SK-N-SH (cell line): ENCODE data around the gene DNAJB4. TPM values are rescaled to one million over a fixed set of nuclear protein-coding genes. Genes with fewer than 3 reads are reported as not detected.
A peak's percentile ranks its signal among the peaks of the same experiment; 100 is the strongest.

Source experiments
- EP300 ChIP-seq, 2 experiments: IDR thresholded peaks; 2 replicates each; pipeline versions ENCODE4 v1.4.0 to v1.6.1; 2012; ENCODE audit warnings: borderline replicate concordance in 1 of 2, low read depth in 1 of 2, low read length in 1 of 2
- EZH2phosphoT487 ChIP-seq: fragments of 200-600 bp; sonication (generic); IDR thresholded peaks from 2 replicates; pipeline ENCODE4 v1.6.1; 2017; ENCODE audit warnings: low read depth, mixed run types, mild to moderate bottlenecking, antibody characterized with exemption, moderate library complexity, borderline replicate concordance
- FOSL2 ChIP-seq: IDR thresholded peaks from 2 replicates; pipeline ENCODE4 v1.4.0; 2012; ENCODE audit warnings: low read depth, mild to moderate bottlenecking, moderate library complexity, borderline replicate concordance
- FOXJ3 ChIP-seq: sonication (generic); formaldehyde crosslinking; IDR thresholded peaks from 2 replicates; pipeline ENCODE4 v1.5.1; 2020; ENCODE audit warnings: mild to moderate bottlenecking, missing genetic modification reagents
- FOXM1 ChIP-seq: IDR thresholded peaks from 2 replicates; pipeline ENCODE4 v1.4.0; 2012; ENCODE audit warnings: low read depth, mild to moderate bottlenecking
- GABPA ChIP-seq: IDR thresholded peaks from 2 replicates; pipeline ENCODE4 v1.4.0; 2012; ENCODE audit warnings: low read depth, mild to moderate bottlenecking
- MXI1 ChIP-seq: IDR thresholded peaks from 2 replicates; pipeline ENCODE4 v1.6.1; 2012; ENCODE audit warnings: mild to moderate bottlenecking, low read depth, low read length, improper control_type of control experiment
- NFIC ChIP-seq: IDR thresholded peaks from 2 replicates; pipeline ENCODE4 v1.4.0; 2012; ENCODE audit warnings: borderline replicate concordance
- POLR2AphosphoS5 ChIP-seq: IDR thresholded peaks from 2 replicates; pipeline ENCODE4 v1.6.1; 2012; ENCODE audit warnings: low read depth, low read length
- SMC3 ChIP-seq: IDR thresholded peaks from 2 replicates; pipeline ENCODE4 v1.6.1; 2012; ENCODE audit warnings: low read depth, low read length, improper control_type of control experiment
- TEAD4 ChIP-seq: IDR thresholded peaks from 2 replicates; pipeline ENCODE4 v1.4.0; 2012; ENCODE audit warnings: mild to moderate bottlenecking, borderline replicate concordance; ENCODE audit not compliant: insufficient read depth
- YY1 ChIP-seq: IDR thresholded peaks from 2 replicates; pipeline ENCODE4 v1.4.0; 2012; ENCODE audit warnings: low read depth, mild to moderate bottlenecking
- polyA plus RNA-seq, 3 experiments: library from polyadenylated mRNA; depleted of rRNA; stranded (reverse); fragments of >200 nt; gene quantifications; 2 replicates each; pipeline ENCODE4 v1.2.3, GENCODE V29; 2012
- TF ChIP-seq, protein P1 (sequence below): fragments of 150-350 bp; IDR thresholded peaks from 2 replicates; pipeline ENCODE4 v1.6.1; 2016; ENCODE audit warnings: mild to moderate bottlenecking, low read depth, low read length
- TF ChIP-seq, protein P2 (sequence below): fragments of 200-600 bp; sonication (generic); IDR thresholded peaks from 2 replicates; pipeline ENCODE4 v1.6.1; 2017; ENCODE audit warnings: antibody characterized with exemption, mild to moderate bottlenecking, moderate library complexity
- TF ChIP-seq, protein P3 (sequence below): IDR thresholded peaks from 2 replicates; pipeline ENCODE4; 2012
- TF ChIP-seq, protein P4 (sequence below): IDR thresholded peaks from 2 replicates; pipeline ENCODE4 v1.6.1; 2012; ENCODE audit warnings: mild to moderate bottlenecking, low read depth, low read length, moderate library complexity
- TF ChIP-seq, protein P5 (sequence below): IDR thresholded peaks from 2 replicates; pipeline ENCODE4 v1.4.0; 2012; ENCODE audit warnings: low read depth, borderline replicate concordance

DNAJB4 gene
- polyA plus RNA-seq, 1 of the 3 experiments (the other 2 are of a cell fraction) = 13.5 TPM

DNA sequence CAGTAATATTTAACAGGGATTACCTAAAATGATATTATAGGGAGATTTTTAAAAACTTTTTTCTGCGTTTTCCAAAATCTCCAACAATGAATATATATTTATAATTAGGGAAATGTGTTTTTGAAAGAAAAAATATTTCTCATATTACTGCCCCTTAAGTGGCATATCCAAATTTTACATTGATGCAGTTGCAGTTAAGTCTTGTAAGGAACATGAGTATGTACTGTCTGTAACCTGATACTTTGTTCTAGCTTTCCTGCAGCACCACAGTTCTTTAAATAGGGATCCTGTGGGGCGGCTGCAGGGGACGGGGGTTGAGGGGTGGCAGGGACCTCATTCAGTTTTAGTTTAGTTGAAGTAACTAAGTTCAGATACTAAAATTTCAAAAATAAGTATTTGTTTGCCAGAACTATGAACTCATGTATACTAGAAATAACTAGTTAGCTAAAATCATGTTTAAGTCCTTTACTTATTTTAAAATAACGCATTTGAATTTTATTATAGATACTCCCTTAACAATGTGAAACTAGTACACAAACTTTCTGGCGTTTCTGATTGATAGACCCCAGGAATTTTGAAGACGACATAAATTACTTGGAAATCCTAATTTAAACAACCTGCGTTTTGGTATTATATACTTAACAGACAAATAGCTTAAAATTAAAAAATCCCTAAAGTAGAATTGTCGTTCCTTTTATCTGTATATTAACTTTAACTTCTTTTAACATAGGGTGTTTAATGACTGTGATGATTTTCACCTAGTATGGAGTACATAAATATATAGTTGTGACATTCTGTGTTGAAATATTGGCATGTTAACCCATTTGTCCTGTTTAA, 639 bp upstream of the DNAJB4 start (continued):
- TF ChIP-seq, protein P1, sequence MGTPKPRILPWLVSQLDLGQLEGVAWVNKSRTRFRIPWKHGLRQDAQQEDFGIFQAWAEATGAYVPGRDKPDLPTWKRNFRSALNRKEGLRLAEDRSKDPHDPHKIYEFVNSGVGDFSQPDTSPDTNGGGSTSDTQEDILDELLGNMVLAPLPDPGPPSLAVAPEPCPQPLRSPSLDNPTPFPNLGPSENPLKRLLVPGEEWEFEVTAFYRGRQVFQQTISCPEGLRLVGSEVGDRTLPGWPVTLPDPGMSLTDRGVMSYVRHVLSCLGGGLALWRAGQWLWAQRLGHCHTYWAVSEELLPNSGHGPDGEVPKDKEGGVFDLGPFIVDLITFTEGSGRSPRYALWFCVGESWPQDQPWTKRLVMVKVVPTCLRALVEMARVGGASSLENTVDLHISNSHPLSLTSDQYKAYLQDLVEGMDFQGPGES = 0 out of 2 replicates have a peak, but pooled peaks have one; percentile 4
- no peak for TF ChIP-seq MXI1
- TF ChIP-seq, protein P2, sequence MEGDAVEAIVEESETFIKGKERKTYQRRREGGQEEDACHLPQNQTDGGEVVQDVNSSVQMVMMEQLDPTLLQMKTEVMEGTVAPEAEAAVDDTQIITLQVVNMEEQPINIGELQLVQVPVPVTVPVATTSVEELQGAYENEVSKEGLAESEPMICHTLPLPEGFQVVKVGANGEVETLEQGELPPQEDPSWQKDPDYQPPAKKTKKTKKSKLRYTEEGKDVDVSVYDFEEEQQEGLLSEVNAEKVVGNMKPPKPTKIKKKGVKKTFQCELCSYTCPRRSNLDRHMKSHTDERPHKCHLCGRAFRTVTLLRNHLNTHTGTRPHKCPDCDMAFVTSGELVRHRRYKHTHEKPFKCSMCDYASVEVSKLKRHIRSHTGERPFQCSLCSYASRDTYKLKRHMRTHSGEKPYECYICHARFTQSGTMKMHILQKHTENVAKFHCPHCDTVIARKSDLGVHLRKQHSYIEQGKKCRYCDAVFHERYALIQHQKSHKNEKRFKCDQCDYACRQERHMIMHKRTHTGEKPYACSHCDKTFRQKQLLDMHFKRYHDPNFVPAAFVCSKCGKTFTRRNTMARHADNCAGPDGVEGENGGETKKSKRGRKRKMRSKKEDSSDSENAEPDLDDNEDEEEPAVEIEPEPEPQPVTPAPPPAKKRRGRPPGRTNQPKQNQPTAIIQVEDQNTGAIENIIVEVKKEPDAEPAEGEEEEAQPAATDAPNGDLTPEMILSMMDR = no peak
- TF ChIP-seq FOXJ3 = no peak
- no peak for TF ChIP-seq EZH2phosphoT487
- TF ChIP-seq, protein P3, sequence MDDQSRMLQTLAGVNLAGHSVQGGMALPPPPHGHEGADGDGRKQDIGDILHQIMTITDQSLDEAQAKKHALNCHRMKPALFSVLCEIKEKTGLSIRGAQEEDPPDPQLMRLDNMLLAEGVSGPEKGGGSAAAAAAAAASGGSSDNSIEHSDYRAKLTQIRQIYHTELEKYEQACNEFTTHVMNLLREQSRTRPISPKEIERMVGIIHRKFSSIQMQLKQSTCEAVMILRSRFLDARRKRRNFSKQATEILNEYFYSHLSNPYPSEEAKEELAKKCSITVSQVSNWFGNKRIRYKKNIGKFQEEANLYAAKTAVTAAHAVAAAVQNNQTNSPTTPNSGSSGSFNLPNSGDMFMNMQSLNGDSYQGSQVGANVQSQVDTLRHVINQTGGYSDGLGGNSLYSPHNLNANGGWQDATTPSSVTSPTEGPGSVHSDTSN = no peak
- TF ChIP-seq TEAD4 = peak; percentile 26; the same call in 1 of the 2 replicates
- TF ChIP-seq GABPA = no peak
- TF ChIP-seq, protein P4, sequence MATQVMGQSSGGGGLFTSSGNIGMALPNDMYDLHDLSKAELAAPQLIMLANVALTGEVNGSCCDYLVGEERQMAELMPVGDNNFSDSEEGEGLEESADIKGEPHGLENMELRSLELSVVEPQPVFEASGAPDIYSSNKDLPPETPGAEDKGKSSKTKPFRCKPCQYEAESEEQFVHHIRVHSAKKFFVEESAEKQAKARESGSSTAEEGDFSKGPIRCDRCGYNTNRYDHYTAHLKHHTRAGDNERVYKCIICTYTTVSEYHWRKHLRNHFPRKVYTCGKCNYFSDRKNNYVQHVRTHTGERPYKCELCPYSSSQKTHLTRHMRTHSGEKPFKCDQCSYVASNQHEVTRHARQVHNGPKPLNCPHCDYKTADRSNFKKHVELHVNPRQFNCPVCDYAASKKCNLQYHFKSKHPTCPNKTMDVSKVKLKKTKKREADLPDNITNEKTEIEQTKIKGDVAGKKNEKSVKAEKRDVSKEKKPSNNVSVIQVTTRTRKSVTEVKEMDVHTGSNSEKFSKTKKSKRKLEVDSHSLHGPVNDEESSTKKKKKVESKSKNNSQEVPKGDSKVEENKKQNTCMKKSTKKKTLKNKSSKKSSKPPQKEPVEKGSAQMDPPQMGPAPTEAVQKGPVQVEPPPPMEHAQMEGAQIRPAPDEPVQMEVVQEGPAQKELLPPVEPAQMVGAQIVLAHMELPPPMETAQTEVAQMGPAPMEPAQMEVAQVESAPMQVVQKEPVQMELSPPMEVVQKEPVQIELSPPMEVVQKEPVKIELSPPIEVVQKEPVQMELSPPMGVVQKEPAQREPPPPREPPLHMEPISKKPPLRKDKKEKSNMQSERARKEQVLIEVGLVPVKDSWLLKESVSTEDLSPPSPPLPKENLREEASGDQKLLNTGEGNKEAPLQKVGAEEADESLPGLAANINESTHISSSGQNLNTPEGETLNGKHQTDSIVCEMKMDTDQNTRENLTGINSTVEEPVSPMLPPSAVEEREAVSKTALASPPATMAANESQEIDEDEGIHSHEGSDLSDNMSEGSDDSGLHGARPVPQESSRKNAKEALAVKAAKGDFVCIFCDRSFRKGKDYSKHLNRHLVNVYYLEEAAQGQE = no peak
- TF ChIP-seq SMC3 = no peak
- TF ChIP-seq YY1 = peak; percentile 36; the same call in 1 of the 2 replicates
- TF ChIP-seq FOSL2 = 0 out of 2 replicates have a peak, but pooled peaks have one; percentile 8
- TF ChIP-seq FOXM1 = no peak
- peak; percentile 99 for TF ChIP-seq POLR2AphosphoS5
- no peak for TF ChIP-seq NFIC
- no peak for TF ChIP-seq EP300 (IDR thresholded peaks at IDR 0.05; ENCODE audit: borderline replicate concordance in 1 of 2, low read depth in 1 of 2, low read length in 1 of 2)
- TF ChIP-seq, protein P5, sequence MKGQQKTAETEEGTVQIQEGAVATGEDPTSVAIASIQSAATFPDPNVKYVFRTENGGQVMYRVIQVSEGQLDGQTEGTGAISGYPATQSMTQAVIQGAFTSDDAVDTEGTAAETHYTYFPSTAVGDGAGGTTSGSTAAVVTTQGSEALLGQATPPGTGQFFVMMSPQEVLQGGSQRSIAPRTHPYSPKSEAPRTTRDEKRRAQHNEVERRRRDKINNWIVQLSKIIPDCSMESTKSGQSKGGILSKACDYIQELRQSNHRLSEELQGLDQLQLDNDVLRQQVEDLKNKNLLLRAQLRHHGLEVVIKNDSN = no peak
